HepG2 (cell line): ENCODE results near the gene KIRREL2. TPM values are rescaled to one million over a fixed set of nuclear protein-coding genes. Genes with fewer than 3 reads are reported as not detected.

Experiments used
- ATAC-seq: fragments of 200-7000 bp; cut with Tn5 transposase; 3 replicates; pipeline ENCODE4 v1.9.1; 2020; ENCODE audit warnings: mild to moderate bottlenecking, moderate library complexity
- BruUV-seq: library from RNA; stranded (reverse); fragments of 400-500 nt; replicated peaks from 2 replicates; lab custom pipeline; 2021; lab: Mats Ljungman, UMichigan
- CTCF ChIA-PET: fragments of 300-600 bp; formaldehyde crosslinking; extraction: SDS; loops from one replicate; lab custom pipeline; 2021; ENCODE audit warnings: low total read pairs, inconsistent platforms, low intra/inter-chr PET ratio; lab: Yijun Ruan, JAX
- POLR2A ChIA-PET: fragments of 350-600 bp; sonication (Branson Sonifier 250); formaldehyde crosslinking; loops from one replicate; lab custom pipeline; 2020; ENCODE audit warnings: antibody characterized with exemption, inconsistent platforms; lab: Yijun Ruan, JAX
- DNase-seq: peaks from one replicate; pipeline ENCODE4 v3.0.0-alpha.2; 2015; ENCODE audit warnings: low spot score
- FAIRE-seq: peaks from 3 replicates; lab custom pipeline; 2011; peaks lifted over from hg19 to GRCh38; lab: Jason Lieb, UNC
- H2AFZ ChIP-seq: one replicate; pipeline ENCODE4 v1.6.1; 2011; ENCODE audit warnings: low read length, inconsistent platforms
- H3K27ac ChIP-seq: fragments of 300-600 bp; 3 replicates; pipeline ENCODE4 v1.8.0; 2011; ENCODE audit warnings: mixed run types, mild to moderate bottlenecking, mixed read lengths, low read length, inconsistent platforms; ENCODE audit not compliant: insufficient read depth; ENCODE audit errors: extremely low read length
- H3K27me3 ChIP-seq, 2 experiments: fragments of 200-600 bp in 1 of 2; 2 replicates in 1 of 2; 3 replicates in 1 of 2; pipeline versions ENCODE4 v1.6.0 to v1.8.0; 2011; ENCODE audit warnings: low read length in 2 of 2, mild to moderate bottlenecking in 2 of 2, moderate library complexity in 2 of 2, inconsistent platforms in 1 of 2; ENCODE audit not compliant: insufficient read depth in 2 of 2, control insufficient read depth in 1 of 2
- H3K36me3 ChIP-seq, 2 experiments: fragments of 200-600 bp in 1 of 2; replicated peaks in 1 of 2; 2 replicates in 1 of 2; 3 replicates in 1 of 2; pipeline versions ENCODE4 v1.5.1 to v1.8.0; 2011; ENCODE audit warnings: low read length in 2 of 2, inconsistent platforms in 1 of 2; ENCODE audit not compliant: insufficient read depth in 2 of 2, control insufficient read depth in 1 of 2
- H3K4me1 ChIP-seq: 2 replicates; pipeline ENCODE4 v1.5.1; 2012; ENCODE audit warnings: low read length, inconsistent platforms; ENCODE audit not compliant: insufficient read depth
- H3K4me2 ChIP-seq: 2 replicates; pipeline ENCODE4 v1.6.0; 2011; ENCODE audit warnings: low read depth, low read length, inconsistent platforms
- H3K4me3 ChIP-seq, 3 experiments: fragments of 200-600 bp in 1 of 3; sonication (generic), shearing (Covaris generic) in 1 of 3; replicated peaks in 1 of 3; 2 replicates each; pipeline ENCODE4 v1.5.1; 2011 to 2016; ENCODE audit warnings: low read length in 3 of 3, inconsistent platforms in 2 of 3, low read depth in 2 of 3, mild to moderate bottlenecking in 2 of 3, control low read depth in 1 of 3, mixed read lengths in 1 of 3; ENCODE audit not compliant: insufficient read depth in 1 of 3
- H3K79me2 ChIP-seq: one replicate; pipeline ENCODE4 v1.6.1; 2011; ENCODE audit warnings: low read length, inconsistent platforms; ENCODE audit not compliant: insufficient read depth
- H3K9ac ChIP-seq: 2 replicates; pipeline ENCODE4 v1.6.0; 2011; ENCODE audit warnings: mild to moderate bottlenecking, low read depth, low read length, inconsistent platforms; ENCODE audit not compliant: insufficient read depth
- H3K9me3 ChIP-seq: 2 replicates; pipeline ENCODE4 v1.5.1; 2012; ENCODE audit warnings: mild to moderate bottlenecking, low read length
- H4K20me1 ChIP-seq: 2 replicates; pipeline ENCODE4 v1.6.0; 2011; ENCODE audit warnings: inconsistent platforms, mild to moderate bottlenecking, low read length, moderate library complexity; ENCODE audit not compliant: insufficient read depth
- CEBPB ChIP-seq: IDR thresholded peaks from 2 replicates; pipeline ENCODE4 v1.6.1; 2011; ENCODE audit warnings: low read depth, low read length, improper control_type of control experiment, borderline replicate concordance
- CHD2 ChIP-seq: IDR thresholded peaks from 2 replicates; pipeline ENCODE4 v1.6.1; 2011; ENCODE audit warnings: low read depth, low read length, improper control_type of control experiment
- EED ChIP-seq: sonication (generic); formaldehyde crosslinking; IDR thresholded peaks from 2 replicates; pipeline ENCODE4 v1.5.0; 2020; ENCODE audit warnings: mild to moderate bottlenecking, missing genetic modification reagents
- HINFP ChIP-seq: sonication (generic); formaldehyde crosslinking; IDR thresholded peaks from 2 replicates; pipeline ENCODE4 v1.4.0; 2020; ENCODE audit warnings: low read depth, mild to moderate bottlenecking, missing genetic modification reagents
- HNF1B ChIP-seq: sonication (generic); formaldehyde crosslinking; IDR thresholded peaks from 2 replicates; pipeline ENCODE4 v1.5.1; 2020; ENCODE audit warnings: mild to moderate bottlenecking, moderate library complexity, missing genetic modification reagents
- JDP2 ChIP-seq: sonication (generic); formaldehyde crosslinking; IDR thresholded peaks from 2 replicates; pipeline ENCODE4 v1.8.1; 2022; ENCODE audit warnings: missing genetic modification reagents, borderline replicate concordance
- KAT7 ChIP-seq: IDR thresholded peaks from 2 replicates; pipeline ENCODE4 v1.6.1; 2018; ENCODE audit warnings: borderline replicate concordance, missing compliant biosample characterization
- MAZ ChIP-seq, 2 experiments: sonication (generic) in 1 of 2; formaldehyde crosslinking in 1 of 2; IDR thresholded peaks; 2 replicates each; pipeline versions ENCODE4 v1.5.0 to v1.6.1; 2012 to 2020; ENCODE audit warnings: low read depth in 2 of 2, mild to moderate bottlenecking in 2 of 2, borderline replicate concordance in 1 of 2, improper control_type of control experiment in 1 of 2, low read length in 1 of 2, missing genetic modification reagents in 1 of 2, moderate library complexity in 1 of 2
- MLLT10 ChIP-seq: sonication (generic); formaldehyde crosslinking; IDR thresholded peaks from 2 replicates; pipeline ENCODE4 v1.4.0; 2020; ENCODE audit warnings: missing genetic modification reagents
- NCOA1 ChIP-seq: sonication (generic); formaldehyde crosslinking; IDR thresholded peaks from 2 replicates; pipeline ENCODE4 v1.9.0; 2021; ENCODE audit warnings: missing genetic modification reagents
- TMF1 ChIP-seq: sonication (generic); formaldehyde crosslinking; IDR thresholded peaks from 2 replicates; pipeline ENCODE4 v1.8.1; 2022; ENCODE audit warnings: low read depth, missing genetic modification reagents
- ZBTB38 ChIP-seq: sonication (generic); formaldehyde crosslinking; IDR thresholded peaks from 2 replicates; pipeline ENCODE4 v1.5.1; 2020; ENCODE audit warnings: mild to moderate bottlenecking, missing genetic modification reagents
- ZBTB39 ChIP-seq: sonication (generic); formaldehyde crosslinking; IDR thresholded peaks from 2 replicates; pipeline ENCODE4 v1.5.0; 2020; ENCODE audit warnings: missing genetic modification reagents
- WGBS: methylation state at CpG from one replicate; pipeline ENCODE4 v1.1.6; 2017; ENCODE audit warnings: low lambda C conversion rate; 5-methylcytosine and 5-hydroxymethylcytosine counted together
- in situ Hi-C: cut with HindIII; loops from 2 replicates; pipeline ENCODE4 v1.10.0; 2017; ENCODE audit warnings: low pct_unique_long_range_greater_than_20kb; ENCODE audit not compliant: extremely low pct_ligation_motif_present
- intact Hi-C: fragments of 100-400 bp; cut with micrococcal nuclease; formaldehyde crosslinking; loops from one replicate; pipeline ENCODE4 v1.10.0; 2022; ENCODE audit not compliant: unreplicated experiment
- polyA plus RNA-seq, 8 experiments: library from polyadenylated mRNA; depleted of rRNA in 3 of 8; stranded (reverse) in 7 of 8; unstranded in 1 of 8; fragments of >200 nt; fragmentation: Illumina TruSeq in 4 of 8; extraction: Trizol in 4 of 8; gene quantifications; 2 replicates each; pipeline versions ENCODE4 v1.2.1 to v1.2.3, GENCODE V29; 2011 to 2016; ENCODE audit warnings: low read depth in 4 of 8, missing spikeins in 1 of 8, mixed read lengths in 1 of 8; ENCODE audit not compliant: insufficient read depth in 1 of 8
- total RNA-seq, 5 experiments: library from RNA; depleted of rRNA; stranded (reverse); fragments of >200 nt; fragmentation: Illumina TruSeq; extraction: Trizol; gene quantifications; 2 replicates each; pipeline ENCODE4 v1.2.3, GENCODE V29; 2016; ENCODE audit warnings: low read depth in 1 of 5
- TF ChIP-seq, protein P1 (sequence below): sonication (generic); formaldehyde crosslinking; IDR thresholded peaks from 2 replicates; pipeline ENCODE4 v1.8.0; 2022; ENCODE audit warnings: mild to moderate bottlenecking, missing genetic modification reagents
- TF ChIP-seq, protein P2 (sequence below): sonication (generic); formaldehyde crosslinking; IDR thresholded peaks from 2 replicates; pipeline ENCODE4 v1.4.0; 2020; ENCODE audit warnings: mild to moderate bottlenecking, missing genetic modification reagents

KIRREL2 gene
- total and polyA plus RNA-seq, 2 of the 13 experiments (the other 11 are each of a cell fraction or from before 2014, with no cell fraction given), result 0.18 to 2.4 TPM

- TF ChIP-seq ZBTB39 (CRISPR knock-in tag), result no peak
- TF ChIP-seq, all 625 proteins: peak for 0
These were observed 30.5 kb downstream of the KIRREL2 start (continued) for GRCh38 chr19:35887197-35887596.

GRCh38 chr19:35888398-35888797, 31.7 kb downstream of the KIRREL2 start:
- ChIA-PET CTCF (no interaction called here), POLR2A (no interaction called here)
- H3K4me3 ChIP-seq, result no peak overlapping the region
- no peak for ATAC-seq
- no peak overlapping the region for H3K9ac ChIP-seq
- H3K4me2 ChIP-seq, result no peak overlapping the region
- H3K27ac ChIP-seq, result no peak overlapping the region
- no TSS peak for BruUV-seq
- no peak for DNase-seq
- 98% methylated on average over 9 of the region's 9 CpGs for WGBS
- H3K4me1 ChIP-seq, result no peaks in the 10 kb centered on the region
- H4K20me1 ChIP-seq, result no peaks in the 10 kb centered on the region
- H3K36me3 ChIP-seq, result peaks cover 4 to 14% of the 10 kb centered on the region in 2 experiments; a peak in 3 of 5 replicates
- no peaks in the 10 kb centered on the region for H3K9me3 ChIP-seq
- FAIRE-seq, result no peak
- intact Hi-C loops (no loop called here), in situ Hi-C loops (loop anchor here (10.0 kb wide), 1 partner anchor 46 kb away; the partner anchor contains the start of gene LRFN3)
- H2AFZ ChIP-seq, result no peak overlapping the region
- H3K27me3 ChIP-seq, result no peaks in the 10 kb centered on the region
- no peaks in the 10 kb centered on the region for H3K79me2 ChIP-seq
- no peak for TF ChIP-seq MLLT10 (CRISPR knock-in tag)
- TF ChIP-seq, protein P1, sequence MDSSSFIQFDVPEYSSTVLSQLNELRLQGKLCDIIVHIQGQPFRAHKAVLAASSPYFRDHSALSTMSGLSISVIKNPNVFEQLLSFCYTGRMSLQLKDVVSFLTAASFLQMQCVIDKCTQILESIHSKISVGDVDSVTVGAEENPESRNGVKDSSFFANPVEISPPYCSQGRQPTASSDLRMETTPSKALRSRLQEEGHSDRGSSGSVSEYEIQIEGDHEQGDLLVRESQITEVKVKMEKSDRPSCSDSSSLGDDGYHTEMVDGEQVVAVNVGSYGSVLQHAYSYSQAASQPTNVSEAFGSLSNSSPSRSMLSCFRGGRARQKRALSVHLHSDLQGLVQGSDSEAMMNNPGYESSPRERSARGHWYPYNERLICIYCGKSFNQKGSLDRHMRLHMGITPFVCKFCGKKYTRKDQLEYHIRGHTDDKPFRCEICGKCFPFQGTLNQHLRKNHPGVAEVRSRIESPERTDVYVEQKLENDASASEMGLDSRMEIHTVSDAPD (CRISPR knock-in tag), result no peak
- no peak for TF ChIP-seq JDP2 (CRISPR knock-in tag)
- TF ChIP-seq TMF1 (CRISPR knock-in tag), result no peak
- TF ChIP-seq EED, result no peak
- no peak for TF ChIP-seq HNF1B (CRISPR knock-in tag)
- TF ChIP-seq CHD2, result no peak
- TF ChIP-seq MAZ (IDR thresholded peaks at IDR 0.05; ENCODE audit: borderline replicate concordance, low read depth, low read length), result no peak
- TF ChIP-seq MAZ (CRISPR knock-in tag; IDR thresholded peaks at IDR 0.05; ENCODE audit: low read depth), result no peak
- TF ChIP-seq, protein P2, sequence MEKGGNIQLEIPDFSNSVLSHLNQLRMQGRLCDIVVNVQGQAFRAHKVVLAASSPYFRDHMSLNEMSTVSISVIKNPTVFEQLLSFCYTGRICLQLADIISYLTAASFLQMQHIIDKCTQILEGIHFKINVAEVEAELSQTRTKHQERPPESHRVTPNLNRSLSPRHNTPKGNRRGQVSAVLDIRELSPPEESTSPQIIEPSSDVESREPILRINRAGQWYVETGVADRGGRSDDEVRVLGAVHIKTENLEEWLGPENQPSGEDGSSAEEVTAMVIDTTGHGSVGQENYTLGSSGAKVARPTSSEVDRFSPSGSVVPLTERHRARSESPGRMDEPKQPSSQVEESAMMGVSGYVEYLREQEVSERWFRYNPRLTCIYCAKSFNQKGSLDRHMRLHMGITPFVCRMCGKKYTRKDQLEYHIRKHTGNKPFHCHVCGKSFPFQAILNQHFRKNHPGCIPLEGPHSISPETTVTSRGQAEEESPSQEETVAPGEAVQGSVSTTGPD (CRISPR knock-in tag), result no peak
- no peak for TF ChIP-seq NCOA1
- TF ChIP-seq HINFP, result no peak
- TF ChIP-seq KAT7, result no peak
- TF ChIP-seq ZBTB38 (CRISPR knock-in tag), result no peak
- TF ChIP-seq CEBPB, result no peak
